HG02973 (cell line): ENCODE data around the gene SNTB2.
"Not testable (repeated sequence)": the region's sequence is repeated elsewhere in the genome, so short reads cannot be mapped to it uniquely, and the experiment has no call there.

Source experiments
- ATAC-seq: cut with Tn5 transposase; IDR thresholded peaks from one replicate; pipeline ENCODE4 v1.9.1; 2021; ENCODE audit warnings: moderate library complexity; ENCODE audit not compliant: unreplicated experiment

SNTB2 gene

GRCh38 chr16:69233124-69233523, 46.2 kb downstream of the SNTB2 start:
- no peak for ATAC-seq

- no peak for ATAC-seq
Observed at GRCh38 chr16:69234460-69234859, 47.5 kb downstream of the SNTB2 start.

- no peak for ATAC-seq
Observed at GRCh38 chr16:69236319-69236718, 49.4 kb downstream of the SNTB2 start.

GRCh38 chr16:69237296-69237695, 50.3 kb downstream of the SNTB2 start:
- ATAC-seq, result no peak

- no peak for ATAC-seq
Observed at GRCh38 chr16:69239851-69240250, 52.9 kb downstream of the SNTB2 start.

GRCh38 chr16:69240331-69240730, 53.4 kb downstream of the SNTB2 start:
- no peak for ATAC-seq

- no peak for ATAC-seq
Observed at GRCh38 chr16:69241926-69242325, 55.0 kb downstream of the SNTB2 start.

- no peak for ATAC-seq
Observed at GRCh38 chr16:69243479-69243878, 56.5 kb downstream of the SNTB2 start.

- ATAC-seq, result no peak
Observed at GRCh38 chr16:69244336-69244735, 57.4 kb downstream of the SNTB2 start.

- no peak for ATAC-seq
Observed at GRCh38 chr16:69250081-69250480, 63.1 kb downstream of the SNTB2 start.

GRCh38 chr16:69253870-69254341, 66.9 kb downstream of the SNTB2 start:
- no peak for ATAC-seq

- not testable (repeated sequence) for ATAC-seq
Observed at GRCh38 chr16:69259428-69259764, 72.4 kb downstream of the SNTB2 start.

GRCh38 chr16:69260019-69260418, 73.1 kb downstream of the SNTB2 start:
- no peak for ATAC-seq

GRCh38 chr16:69260506-69260905, 73.5 kb downstream of the SNTB2 start:
- no peak for ATAC-seq

- ATAC-seq, result no peak
Observed at GRCh38 chr16:69266334-69267063, 79.5 kb downstream of the SNTB2 start.

- ATAC-seq, result no peak
Observed at GRCh38 chr16:69267633-69268032, 80.7 kb downstream of the SNTB2 start.

GRCh38 chr16:69270395-69270794, 83.4 kb downstream of the SNTB2 start:
- ATAC-seq, result no peak

GRCh38 chr16:69270831-69271230, 83.9 kb downstream of the SNTB2 start:
- no peak for ATAC-seq

- no peak for ATAC-seq
Observed at GRCh38 chr16:69273009-69273408, 86.0 kb downstream of the SNTB2 start.

GRCh38 chr16:69274699-69275235, 87.8 kb downstream of the SNTB2 start:
- no peak for ATAC-seq

GRCh38 chr16:69276148-69277115, 89.5 kb downstream of the SNTB2 start:
- ATAC-seq, result no peak

- no peak for ATAC-seq
Observed at GRCh38 chr16:69277413-69277812, 90.4 kb downstream of the SNTB2 start.
